NB4 (cell line): ENCODE data around the gene C19orf53.

Experiments
- DNase-seq: peaks from one replicate; pipeline ENCODE4 v3.0.0; 2010; ENCODE audit warnings: low read depth
- H3K4me3 ChIP-seq: one replicate; pipeline ENCODE4 v1.5.1; 2011; ENCODE audit warnings: mild to moderate bottlenecking, low read depth, low read length, moderate library complexity
- CTCF ChIP-seq: IDR thresholded peaks from one replicate; pipeline ENCODE4 v1.5.1; 2012; ENCODE audit warnings: low read depth, low read length
- MAX ChIP-seq: IDR thresholded peaks from 2 replicates; pipeline ENCODE4 v1.6.1; 2011; ENCODE audit warnings: low read depth, low read length
- MYC ChIP-seq: IDR thresholded peaks from 2 replicates; pipeline ENCODE4 v1.6.1; 2011; ENCODE audit warnings: low read depth, low read length
- POLR2A ChIP-seq: IDR thresholded peaks from 2 replicates; pipeline ENCODE4 v1.6.1; 2011; ENCODE audit warnings: mild to moderate bottlenecking; ENCODE audit not compliant: insufficient read length; ENCODE audit errors: extremely low read depth

Gene C19orf53

GRCh38 chr19:13821292-13821691 is 47.0 kb downstream of the C19orf53 start:
- no peak for TF ChIP-seq MYC
- TF ChIP-seq POLR2A: no peak
- DNase-seq: no peak
- no peak overlapping the region for H3K4me3 ChIP-seq

GRCh38 chr19:13823256-13823655 is 49.0 kb downstream of the C19orf53 start:
- no peak for TF ChIP-seq MAX
- TF ChIP-seq MYC: no peak
- TF ChIP-seq POLR2A: no peak
- TF ChIP-seq CTCF: no peak
- no peak for DNase-seq
- no peak overlapping the region for H3K4me3 ChIP-seq

- H3K4me3 ChIP-seq: no peak overlapping the region
- TF ChIP-seq POLR2A (no peak), MYC (no peak), MAX (no peak), CTCF (no peak)
- DNase-seq: no peak
Measured at GRCh38 chr19:13823901-13824300, 49.6 kb downstream of the C19orf53 start.

- DNase-seq: no peak
- no peak for TF ChIP-seq MYC
- TF ChIP-seq MAX: no peak
- no peak for TF ChIP-seq POLR2A
- no peak for TF ChIP-seq CTCF
- no peak overlapping the region for H3K4me3 ChIP-seq
Measured at GRCh38 chr19:13824703-13825102, 50.4 kb downstream of the C19orf53 start.

GRCh38 chr19:13825489-13826441 is 51.5 kb downstream of the C19orf53 start:
- DNase-seq: peak; percentile 45
- TF ChIP-seq POLR2A (no peak), MYC (no peak), CTCF (no peak), MAX (no peak)
- no peak overlapping the region for H3K4me3 ChIP-seq

- no peak for DNase-seq
- no peak for TF ChIP-seq MYC
- TF ChIP-seq POLR2A: no peak
- no peak for TF ChIP-seq CTCF
- no peak for TF ChIP-seq MAX
- no peak overlapping the region for H3K4me3 ChIP-seq
Measured at GRCh38 chr19:13826652-13827235, 52.5 kb downstream of the C19orf53 start.
